ENCODE results near the gene JDP2. TPM values are rescaled to one million over a fixed set of nuclear protein-coding genes. Genes with fewer than 3 reads are reported as not detected.

The JDP2 gene
- total RNA-seq, 1 donor from 2014 or later: 58.0 TPM

DNA sequence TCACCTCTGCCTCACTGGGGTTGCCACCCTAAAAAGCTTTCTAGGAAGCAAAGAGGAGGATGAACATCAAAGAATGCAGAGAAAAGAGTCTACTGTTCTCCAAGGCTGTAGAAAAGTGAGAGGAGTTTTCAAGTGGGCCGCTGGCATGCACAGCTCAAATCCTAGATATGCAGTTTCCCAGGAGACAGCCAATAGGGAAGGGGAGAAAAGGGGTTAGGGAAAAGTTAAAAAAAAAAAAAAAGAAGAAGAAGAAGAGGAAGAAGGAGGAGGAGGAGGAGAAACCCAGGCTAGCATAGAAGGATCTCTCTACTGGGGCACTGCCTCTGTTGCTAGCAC is 95.1 kb downstream of the JDP2 start:
- no peaks in the 10 kb centered on the region for H3K9me3 ChIP-seq
- H3K4me3 ChIP-seq: peak overlapping the region; percentile 53
- peaks cover 12% of the 10 kb centered on the region for H3K4me1 ChIP-seq
- H3K27ac ChIP-seq: peak overlapping the region; percentile 75
- no peaks in the 10 kb centered on the region for H3K27me3 ChIP-seq
- no peaks in the 10 kb centered on the region for H3K36me3 ChIP-seq
- DNase-seq (no peak), ATAC-seq (no peak)
- no peak for TF ChIP-seq CTCF (IDR thresholded peaks at IDR 0.05)
- intact Hi-C loops (cut with DNase I): no loop called here

Other genes starting within 250 kb of the JDP2 start
- 204 TPM for gene FOS, start 149.2 kb upstream of the JDP2 start, total RNA-seq
- 4.9 TPM for gene BATF, start 94.4 kb downstream of the JDP2 start, total RNA-seq
- gene FLVCR2, start 150.6 kb downstream of the JDP2 start, total RNA-seq: 28.6 TPM
- gene ERG28, start 232.9 kb downstream of the JDP2 start, total RNA-seq: 36.1 TPM
- gene TTLL5, start 233.2 kb downstream of the JDP2 start, total RNA-seq: 26.0 TPM

Data from upper lobe of right lung (tissue), 1 donor.